ENCODE results near the gene IL36B.

IL36B gene

DNA sequence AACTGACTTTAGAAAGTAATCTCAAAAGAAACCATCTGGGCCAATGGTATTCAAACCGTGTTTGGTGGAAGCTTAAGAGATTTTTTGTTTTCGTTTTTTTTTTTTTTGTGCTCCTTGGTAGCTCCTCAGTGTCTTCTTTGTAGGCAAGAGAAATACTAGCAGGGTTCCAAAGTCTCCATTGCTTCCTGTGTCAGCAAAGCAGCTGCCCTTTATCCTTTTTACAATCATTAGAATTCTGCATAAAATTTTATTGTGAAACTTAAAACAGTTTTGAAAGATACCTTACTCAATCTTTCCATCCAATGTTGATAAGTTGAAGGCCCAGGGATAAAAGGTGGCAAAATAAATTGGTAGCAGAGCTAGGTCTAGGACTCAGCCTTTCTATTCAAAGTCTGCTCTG is 15.6 kb upstream of the IL36B start:
- no peak for TF ChIP-seq ZNF384 (IDR thresholded peaks at IDR 0.05)
- no peak for TF ChIP-seq CTBP1 (IDR thresholded peaks at IDR 0.05; ENCODE audit: borderline replicate concordance)
- TF ChIP-seq FOXM1 (IDR thresholded peaks at IDR 0.05; ENCODE audit: borderline replicate concordance) = no peak
- no peak for TF ChIP-seq SP1 (IDR thresholded peaks at IDR 0.05)
- TF ChIP-seq ELF4 (IDR thresholded peaks at IDR 0.05) = no peak
- TF ChIP-seq LEF1 (IDR thresholded peaks at IDR 0.05; ENCODE audit: borderline replicate concordance) = no peak
- no peak for TF ChIP-seq FOXA1 (IDR thresholded peaks at IDR 0.05)
- no peak for TF ChIP-seq TARDBP (IDR thresholded peaks at IDR 0.05)
- no peak for TF ChIP-seq BHLHE40 (IDR thresholded peaks at IDR 0.05; ENCODE audit: borderline replicate concordance)
- POLR2A ChIA-PET = no interaction called here
- CTCF ChIA-PET = interaction anchor here (0.6 to 1.2 kb wide), 2 partner anchors 12 to 248 kb away, joined by 3 to 5 read pairs; no protein-coding TSS in a partner anchor
- DNase-seq (ENCODE audit: extremely low spot score) = no peak

DNA sequence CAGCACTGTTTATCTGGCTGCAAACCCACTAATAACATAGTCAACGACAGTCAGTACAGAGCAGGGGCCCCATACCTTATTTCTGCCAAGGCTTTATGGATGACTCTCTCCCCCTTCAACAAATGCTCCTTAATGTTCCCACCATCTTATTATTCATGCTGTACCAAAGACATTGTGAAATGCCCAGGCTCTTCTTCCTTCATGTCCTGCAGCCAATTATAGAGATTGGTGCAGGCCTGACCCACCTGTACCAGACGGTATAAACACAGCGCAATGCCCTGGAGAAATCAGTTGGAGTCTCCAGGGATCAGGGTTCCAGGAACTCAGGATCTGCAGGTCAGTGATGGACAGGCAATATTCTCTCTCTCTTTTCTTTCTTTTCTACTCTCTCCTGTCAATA is 15.0 kb upstream of the IL36B start, which contains the start of gene IL1F10:
Gene IL1F10 (plus strand): TSS at position 290 of the 400 bp plus-strand sequence. CDS start 4,769 bp downstream, outside the sequence.
- TF ChIP-seq SUZ12 (IDR thresholded peaks at IDR 0.05) (no peak), HDGF (IDR thresholded peaks at IDR 0.05; ENCODE audit: borderline replicate concordance) (no peak), FOXM1 (IDR thresholded peaks at IDR 0.05; ENCODE audit: borderline replicate concordance) (no peak)
- CTCF ChIA-PET = interaction anchor here (1.2 kb wide), 1 partner anchor 12 kb away, joined by 5 read pairs; no protein-coding TSS in a partner anchor
- DNase-seq (ENCODE audit: extremely low spot score) = no peak
- POLR2A ChIA-PET = no interaction called here

DNA sequence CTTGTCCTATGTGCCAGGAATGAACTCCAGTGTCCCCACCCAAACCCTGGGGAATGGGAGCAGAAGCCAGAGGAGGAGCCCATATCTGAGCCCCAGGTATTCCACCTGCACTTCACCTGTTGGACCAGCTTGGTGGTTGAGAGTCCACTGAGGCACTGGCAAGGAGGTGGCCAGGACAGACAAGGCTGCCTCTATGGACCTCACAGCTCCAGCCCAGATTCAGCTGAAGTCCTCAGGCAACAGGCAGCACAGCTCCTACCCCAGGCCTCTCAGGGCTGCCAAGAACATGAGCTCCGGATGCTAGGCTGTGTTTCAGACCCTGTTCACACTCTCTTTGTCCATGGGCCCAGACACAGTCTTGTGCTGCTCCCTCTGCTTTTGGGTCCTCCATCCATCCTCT is 12.2 kb upstream of the IL36B start:
- TF ChIP-seq L3MBTL2 (conservative IDR thresholded peaks at IDR 0.05) = no peak
- no peak for TF ChIP-seq BHLHE40 (IDR thresholded peaks at IDR 0.05; ENCODE audit: borderline replicate concordance)
- CTCF ChIA-PET = interaction anchor here (1.2 kb wide), 1 partner anchor 123 kb away, joined by 3 read pairs; no protein-coding TSS in a partner anchor
- POLR2A ChIA-PET = no interaction called here
- no peak for DNase-seq (ENCODE audit: extremely low spot score)

DNA sequence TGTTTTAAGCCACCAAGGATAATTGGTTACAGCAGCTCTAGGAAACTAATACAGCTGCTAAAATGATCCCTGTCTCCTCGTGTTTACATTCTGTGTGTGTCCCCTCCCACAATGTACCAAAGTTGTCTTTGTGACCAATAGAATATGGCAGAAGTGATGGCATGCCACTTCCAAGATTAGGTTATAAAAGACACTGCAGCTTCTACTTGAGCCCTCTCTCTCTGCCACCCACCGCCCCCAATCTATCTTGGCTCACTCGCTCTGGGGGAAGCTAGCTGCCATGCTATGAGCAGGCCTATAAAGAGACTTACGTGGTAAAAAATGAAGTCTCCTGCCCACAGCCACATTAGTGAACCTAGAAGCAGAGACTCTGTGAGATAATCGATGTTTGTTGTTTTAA is 11.6 kb upstream of the IL36B start:
- CTCF ChIA-PET = interaction anchor here (1.2 kb wide), 1 partner anchor 16 kb away, joined by 3 read pairs; no protein-coding TSS in a partner anchor
- POLR2A ChIA-PET = no interaction called here
- TF ChIP-seq L3MBTL2 (conservative IDR thresholded peaks at IDR 0.05) (no peak), ARNT (IDR thresholded peaks at IDR 0.05) (no peak), ZNF384 (IDR thresholded peaks at IDR 0.05) (no peak), BHLHE40 (IDR thresholded peaks at IDR 0.05; ENCODE audit: borderline replicate concordance) (no peak), FOXA1 (IDR thresholded peaks at IDR 0.05) (no peak), CTBP1 (IDR thresholded peaks at IDR 0.05; ENCODE audit: borderline replicate concordance) (no peak), LEF1 (IDR thresholded peaks at IDR 0.05; ENCODE audit: borderline replicate concordance) (no peak), TARDBP (IDR thresholded peaks at IDR 0.05) (no peak), FOXM1 (IDR thresholded peaks at IDR 0.05; ENCODE audit: borderline replicate concordance) (no peak), SP1 (IDR thresholded peaks at IDR 0.05) (no peak), HDGF (IDR thresholded peaks at IDR 0.05; ENCODE audit: borderline replicate concordance) (no peak), ELF4 (IDR thresholded peaks at IDR 0.05) (no peak), NFRKB (IDR thresholded peaks at IDR 0.05) (no peak), FOXK2 (IDR thresholded peaks at IDR 0.05) (no peak), SUZ12 (IDR thresholded peaks at IDR 0.05) (no peak)
- TF ChIP-seq, protein P1, sequence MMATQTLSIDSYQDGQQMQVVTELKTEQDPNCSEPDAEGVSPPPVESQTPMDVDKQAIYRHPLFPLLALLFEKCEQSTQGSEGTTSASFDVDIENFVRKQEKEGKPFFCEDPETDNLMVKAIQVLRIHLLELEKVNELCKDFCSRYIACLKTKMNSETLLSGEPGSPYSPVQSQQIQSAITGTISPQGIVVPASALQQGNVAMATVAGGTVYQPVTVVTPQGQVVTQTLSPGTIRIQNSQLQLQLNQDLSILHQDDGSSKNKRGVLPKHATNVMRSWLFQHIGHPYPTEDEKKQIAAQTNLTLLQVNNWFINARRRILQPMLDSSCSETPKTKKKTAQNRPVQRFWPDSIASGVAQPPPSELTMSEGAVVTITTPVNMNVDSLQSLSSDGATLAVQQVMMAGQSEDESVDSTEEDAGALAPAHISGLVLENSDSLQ (IDR thresholded peaks at IDR 0.05) = no peak
- DNase-seq (ENCODE audit: extremely low spot score) = no peak

DNA sequence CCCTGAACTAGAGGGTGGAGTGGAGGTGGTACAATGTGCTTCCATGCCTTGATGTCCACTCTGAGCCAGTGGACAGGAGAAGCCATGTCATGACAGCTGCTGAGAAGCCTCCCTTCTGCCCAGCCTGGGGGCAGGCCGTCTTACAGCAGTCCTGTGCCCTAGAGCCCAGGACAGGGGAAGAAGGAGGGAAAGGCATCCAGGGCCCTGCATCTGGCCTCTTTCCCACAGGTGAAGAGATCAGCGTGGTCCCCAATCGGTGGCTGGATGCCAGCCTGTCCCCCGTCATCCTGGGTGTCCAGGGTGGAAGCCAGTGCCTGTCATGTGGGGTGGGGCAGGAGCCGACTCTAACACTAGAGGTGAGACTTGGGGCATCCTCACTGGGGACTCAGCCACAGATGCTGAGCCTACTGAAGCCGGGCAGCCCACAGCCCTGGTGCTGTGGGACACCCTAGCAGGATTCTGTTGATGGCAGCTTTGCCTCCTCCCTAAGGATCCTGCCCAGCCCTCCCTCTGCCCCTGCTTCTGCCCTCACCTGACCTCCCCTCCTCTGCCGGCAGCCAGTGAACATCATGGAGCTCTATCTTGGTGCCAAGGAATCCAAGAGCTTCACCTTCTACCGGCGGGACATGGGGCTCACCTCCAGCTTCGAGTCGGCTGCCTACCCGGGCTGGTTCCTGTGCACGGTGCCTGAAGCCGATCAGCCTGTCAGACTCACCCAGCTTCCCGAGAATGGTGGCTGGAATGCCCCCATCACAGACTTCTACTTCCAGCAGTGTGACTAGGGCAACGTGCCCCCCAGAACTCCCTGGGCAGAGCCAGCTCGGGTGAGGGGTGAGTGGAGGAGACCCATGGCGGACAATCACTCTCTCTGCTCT is 9.5 kb upstream of the IL36B start:
- ChIA-PET POLR2A (no interaction called here), CTCF (no interaction called here)
- TF ChIP-seq NFRKB (IDR thresholded peaks at IDR 0.05) (no peak), BHLHE40 (IDR thresholded peaks at IDR 0.05; ENCODE audit: borderline replicate concordance) (no peak), ARNT (IDR thresholded peaks at IDR 0.05) (no peak), SUZ12 (IDR thresholded peaks at IDR 0.05) (no peak), CTBP1 (IDR thresholded peaks at IDR 0.05; ENCODE audit: borderline replicate concordance) (no peak), FOXA1 (IDR thresholded peaks at IDR 0.05) (no peak), ZNF384 (IDR thresholded peaks at IDR 0.05) (no peak), ELF4 (IDR thresholded peaks at IDR 0.05) (no peak), FOXK2 (IDR thresholded peaks at IDR 0.05) (no peak), SP1 (IDR thresholded peaks at IDR 0.05) (no peak)
- TF ChIP-seq, protein P1 (IDR thresholded peaks at IDR 0.05) = no peak
- no peak for DNase-seq (ENCODE audit: extremely low spot score)

DNA sequence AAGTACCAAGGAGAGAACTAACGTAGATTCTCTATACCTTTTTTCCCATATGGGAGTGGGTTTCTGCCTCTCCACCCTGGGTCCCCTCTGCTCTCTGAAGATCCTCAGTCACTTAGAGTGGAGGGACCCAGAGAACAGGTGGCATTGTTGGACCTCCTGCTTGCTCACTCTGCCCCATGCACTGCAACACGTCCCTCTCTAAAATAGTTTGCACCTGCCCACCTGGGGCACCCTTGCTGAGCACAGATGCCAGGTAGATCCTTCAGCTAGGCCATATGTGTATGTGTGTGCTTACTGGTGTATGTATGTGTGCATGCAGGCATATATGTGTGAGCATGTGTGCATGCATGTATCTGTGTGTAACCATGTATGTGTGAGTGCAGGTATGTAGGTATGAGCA is 8.6 kb upstream of the IL36B start:
- ChIA-PET POLR2A (no interaction called here), CTCF (no interaction called here)
- no peak for DNase-seq (ENCODE audit: extremely low spot score)
- TF ChIP-seq TARDBP (IDR thresholded peaks at IDR 0.05) = no peak

DNA sequence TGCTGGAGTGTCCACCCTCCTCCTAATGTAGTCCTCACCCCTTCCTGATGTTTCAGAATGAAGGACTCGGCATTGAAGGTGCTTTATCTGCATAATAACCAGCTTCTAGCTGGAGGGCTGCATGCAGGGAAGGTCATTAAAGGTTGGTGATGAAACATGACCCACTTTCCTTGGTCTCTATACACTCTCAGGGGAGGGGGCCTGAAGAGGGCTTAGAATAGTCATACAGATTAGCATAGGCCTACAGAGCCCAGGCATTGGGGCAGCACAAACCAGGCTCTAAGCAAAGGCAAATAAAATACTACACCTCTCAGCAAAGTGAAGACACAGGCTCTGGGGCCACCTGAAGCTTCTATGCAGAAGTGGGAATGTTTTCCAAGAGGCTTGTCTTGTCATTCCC is 8.1 kb upstream of the IL36B start:
- DNase-seq (ENCODE audit: extremely low spot score) = no peak
- CTCF ChIA-PET = no interaction called here
- POLR2A ChIA-PET = no interaction called here
- TF ChIP-seq FOXM1 (IDR thresholded peaks at IDR 0.05; ENCODE audit: borderline replicate concordance) = no peak
